GM20431 (cell line): ENCODE results near the gene PDCD4.

ENCODE experiments used
- in situ Hi-C: fragments of 300-500 bp; cut with MseI, MboI; formaldehyde crosslinking; loops from one replicate; pipeline ENCODE4 v1.15.0; 2020; ENCODE audit warnings: low sequenced_read_pairs; ENCODE audit not compliant: unreplicated experiment

The PDCD4 gene

GRCh38 chr10:110871298-110872084 is at the start of gene PDCD4:
TSS of gene PDCD4 (plus strand) at chr10:110871928. CDS start at chr10:110876028, 4,100 bp downstream.
- in situ Hi-C loops, result no loop called here

- in situ Hi-C loops, result no loop called here
Measured at GRCh38 chr10:110822035-110822711, 49.6 kb upstream of the PDCD4 start.

- in situ Hi-C loops, result no loop called here
Measured at GRCh38 chr10:110822712-110823311, 48.9 kb upstream of the PDCD4 start.

- in situ Hi-C loops, result no loop called here
Measured at GRCh38 chr10:110824152-110824441, 47.6 kb upstream of the PDCD4 start.

GRCh38 chr10:110824660-110825059 is 47.1 kb upstream of the PDCD4 start:
- in situ Hi-C loops, result no loop called here

- in situ Hi-C loops, result no loop called here
Measured at GRCh38 chr10:110825508-110825907, 46.2 kb upstream of the PDCD4 start.

- in situ Hi-C loops, result no loop called here
Measured at GRCh38 chr10:110827410-110827809, 44.3 kb upstream of the PDCD4 start.

GRCh38 chr10:110827875-110828274 is 43.9 kb upstream of the PDCD4 start:
- in situ Hi-C loops, result no loop called here

GRCh38 chr10:110828525-110828924 is 43.2 kb upstream of the PDCD4 start:
- in situ Hi-C loops, result no loop called here

- in situ Hi-C loops, result no loop called here
Measured at GRCh38 chr10:110829721-110830410, 41.9 kb upstream of the PDCD4 start.

- in situ Hi-C loops, result no loop called here
Measured at GRCh38 chr10:110833234-110833940, 38.3 kb upstream of the PDCD4 start.

GRCh38 chr10:110833941-110834628 is 37.6 kb upstream of the PDCD4 start:
- in situ Hi-C loops, result no loop called here

GRCh38 chr10:110834629-110835301 is 37.0 kb upstream of the PDCD4 start:
- in situ Hi-C loops, result no loop called here

- in situ Hi-C loops, result no loop called here
Measured at GRCh38 chr10:110835841-110836240, 35.9 kb upstream of the PDCD4 start.

GRCh38 chr10:110836706-110837105 is 35.0 kb upstream of the PDCD4 start:
- in situ Hi-C loops, result no loop called here

- in situ Hi-C loops, result no loop called here
Measured at GRCh38 chr10:110837418-110838171, 34.1 kb upstream of the PDCD4 start.

GRCh38 chr10:110840225-110840922 is 31.4 kb upstream of the PDCD4 start:
- in situ Hi-C loops, result no loop called here

GRCh38 chr10:110840923-110841428 is 30.8 kb upstream of the PDCD4 start:
- in situ Hi-C loops, result no loop called here
